ENCODE data around the gene MEF2D.

DNA sequence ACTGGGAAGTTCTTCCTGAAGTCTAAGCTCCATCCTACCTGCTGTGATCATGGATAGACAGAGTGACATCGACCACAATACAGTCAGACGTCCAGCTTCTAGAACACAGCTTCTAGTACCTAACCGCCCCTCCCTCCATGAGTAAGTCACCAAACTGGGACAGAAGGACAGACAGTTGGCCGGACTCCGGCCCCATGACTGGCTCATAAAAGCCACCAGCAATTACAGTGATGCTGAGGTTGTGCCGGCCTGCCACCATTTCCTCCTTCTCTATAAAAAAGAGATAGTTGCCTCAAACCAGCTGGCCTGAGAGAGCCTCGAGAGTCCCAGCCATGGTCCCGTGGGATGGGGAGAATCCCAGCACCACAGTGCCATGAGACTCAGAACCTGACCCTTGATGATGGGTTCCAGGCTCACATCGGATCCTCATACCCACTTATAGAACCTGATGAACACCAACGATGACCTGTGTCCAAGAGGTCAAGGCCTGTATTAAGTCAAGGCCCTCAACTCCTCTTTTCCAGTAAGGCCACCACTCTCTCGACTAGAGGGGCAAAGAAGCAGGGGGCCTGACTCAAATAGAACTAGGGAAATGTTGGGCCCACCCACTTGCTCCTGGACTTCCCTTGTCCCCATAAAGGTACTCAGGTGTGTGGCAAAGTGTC lies 3.4 kb downstream of the MEF2D start:
- TF ChIP-seq, protein P1, sequence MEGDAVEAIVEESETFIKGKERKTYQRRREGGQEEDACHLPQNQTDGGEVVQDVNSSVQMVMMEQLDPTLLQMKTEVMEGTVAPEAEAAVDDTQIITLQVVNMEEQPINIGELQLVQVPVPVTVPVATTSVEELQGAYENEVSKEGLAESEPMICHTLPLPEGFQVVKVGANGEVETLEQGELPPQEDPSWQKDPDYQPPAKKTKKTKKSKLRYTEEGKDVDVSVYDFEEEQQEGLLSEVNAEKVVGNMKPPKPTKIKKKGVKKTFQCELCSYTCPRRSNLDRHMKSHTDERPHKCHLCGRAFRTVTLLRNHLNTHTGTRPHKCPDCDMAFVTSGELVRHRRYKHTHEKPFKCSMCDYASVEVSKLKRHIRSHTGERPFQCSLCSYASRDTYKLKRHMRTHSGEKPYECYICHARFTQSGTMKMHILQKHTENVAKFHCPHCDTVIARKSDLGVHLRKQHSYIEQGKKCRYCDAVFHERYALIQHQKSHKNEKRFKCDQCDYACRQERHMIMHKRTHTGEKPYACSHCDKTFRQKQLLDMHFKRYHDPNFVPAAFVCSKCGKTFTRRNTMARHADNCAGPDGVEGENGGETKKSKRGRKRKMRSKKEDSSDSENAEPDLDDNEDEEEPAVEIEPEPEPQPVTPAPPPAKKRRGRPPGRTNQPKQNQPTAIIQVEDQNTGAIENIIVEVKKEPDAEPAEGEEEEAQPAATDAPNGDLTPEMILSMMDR (IDR thresholded peaks at IDR 0.05): no peak
- no peak for TF ChIP-seq EZH2 (IDR thresholded peaks at IDR 0.05; ENCODE audit: borderline replicate concordance, insufficient read depth, low read depth, low read length, poor library complexity, severe bottlenecking)
